Astrocyte (in vitro differentiated cells and primary cell): Measurements from ENCODE around the gene LRRTM4.

Experiments
- EZH2 ChIP-seq: IDR thresholded peaks from 2 replicates; pipeline ENCODE4 v1.6.1; 2012; ENCODE audit warnings: mild to moderate bottlenecking, low read length, inconsistent platforms; ENCODE audit not compliant: insufficient read depth
- TF ChIP-seq, protein P1 (sequence below): IDR thresholded peaks from 2 replicates; pipeline ENCODE4 v1.5.1; 2011; ENCODE audit warnings: low read depth, mild to moderate bottlenecking, inconsistent platforms, low read length, moderate library complexity; ENCODE audit not compliant: insufficient read depth

DNA sequence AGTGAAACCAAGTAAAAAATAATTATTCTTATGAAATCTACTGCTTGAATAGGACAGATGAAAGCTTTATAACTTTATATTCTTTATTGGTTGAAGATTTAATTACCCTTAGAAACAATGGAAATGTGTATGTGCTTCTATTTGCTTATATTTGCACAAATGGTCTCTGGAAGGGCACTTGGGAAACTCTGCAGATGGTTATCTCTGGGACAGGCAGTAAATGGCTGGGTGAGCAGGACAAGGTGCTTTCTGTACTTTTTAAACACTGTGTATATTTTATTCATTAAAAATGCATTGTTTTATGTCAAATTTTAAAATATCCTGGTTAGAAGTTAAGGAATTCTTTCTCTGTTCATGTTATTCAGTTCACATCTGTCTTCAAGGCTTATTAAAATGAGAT lies 131.1 kb downstream of the LRRTM4 start:
- TF ChIP-seq, protein P1, sequence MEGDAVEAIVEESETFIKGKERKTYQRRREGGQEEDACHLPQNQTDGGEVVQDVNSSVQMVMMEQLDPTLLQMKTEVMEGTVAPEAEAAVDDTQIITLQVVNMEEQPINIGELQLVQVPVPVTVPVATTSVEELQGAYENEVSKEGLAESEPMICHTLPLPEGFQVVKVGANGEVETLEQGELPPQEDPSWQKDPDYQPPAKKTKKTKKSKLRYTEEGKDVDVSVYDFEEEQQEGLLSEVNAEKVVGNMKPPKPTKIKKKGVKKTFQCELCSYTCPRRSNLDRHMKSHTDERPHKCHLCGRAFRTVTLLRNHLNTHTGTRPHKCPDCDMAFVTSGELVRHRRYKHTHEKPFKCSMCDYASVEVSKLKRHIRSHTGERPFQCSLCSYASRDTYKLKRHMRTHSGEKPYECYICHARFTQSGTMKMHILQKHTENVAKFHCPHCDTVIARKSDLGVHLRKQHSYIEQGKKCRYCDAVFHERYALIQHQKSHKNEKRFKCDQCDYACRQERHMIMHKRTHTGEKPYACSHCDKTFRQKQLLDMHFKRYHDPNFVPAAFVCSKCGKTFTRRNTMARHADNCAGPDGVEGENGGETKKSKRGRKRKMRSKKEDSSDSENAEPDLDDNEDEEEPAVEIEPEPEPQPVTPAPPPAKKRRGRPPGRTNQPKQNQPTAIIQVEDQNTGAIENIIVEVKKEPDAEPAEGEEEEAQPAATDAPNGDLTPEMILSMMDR = no peak
- no peak for TF ChIP-seq EZH2
